SK-N-SH (cell line): ENCODE measurements around the gene BLID. TPM values are rescaled to one million over a fixed set of nuclear protein-coding genes. Genes with fewer than 3 reads are reported as not detected.

Experiments used
- CTCF ChIA-PET: fragments of 300-600, 350-600 bp; formaldehyde crosslinking; extraction: SDS; loops from one replicate; lab custom pipeline; 2021; lab: Yijun Ruan, JAX
- POLR2A ChIA-PET: fragments of 350-600 bp; sonication (Branson Sonifier 250); formaldehyde crosslinking; extraction: SDS; loops from one replicate; lab custom pipeline; 2020; ENCODE audit warnings: antibody characterized with exemption, inconsistent platforms; lab: Yijun Ruan, JAX
- DNase-seq: peaks from one replicate; pipeline ENCODE4 v3.0.0; 2012
- H2AFZ ChIP-seq: fragments of 200-600 bp; sonication (generic); 2 replicates; pipeline ENCODE4 v1.8.1; 2016; ENCODE audit warnings: antibody characterized with exemption, mild to moderate bottlenecking, low read depth
- H3F3A ChIP-seq: fragments of 200-600 bp; sonication (generic); replicated peaks from 2 replicates; pipeline ENCODE3; 2016; ENCODE audit warnings: antibody characterized with exemption, mild to moderate bottlenecking; ENCODE audit not compliant: insufficient read depth
- H3K27ac ChIP-seq, 2 experiments: fragments of 200-500 bp in 1 of 2; fragments of 200-600 bp in 1 of 2; sonication (Bioruptor generic) in 1 of 2; sonication (generic), shearing (Covaris generic) in 1 of 2; 2 replicates each; pipeline versions ENCODE4 v1.5.1 to v1.6.1; 2014 to 2016; ENCODE audit warnings: low read depth in 2 of 2, inconsistent platforms in 1 of 2, low read length in 1 of 2, mild to moderate bottlenecking in 1 of 2, mixed read lengths in 1 of 2
- H3K27me3 ChIP-seq: fragments of 200-600 bp; sonication (generic), shearing (Covaris generic); 2 replicates; pipeline ENCODE4 v1.6.1; 2016; ENCODE audit warnings: mixed run types; ENCODE audit not compliant: insufficient read depth
- H3K36me3 ChIP-seq, 2 experiments: fragments of 200-500 bp in 1 of 2; fragments of 200-600 bp in 1 of 2; sonication (Bioruptor generic) in 1 of 2; sonication (generic) in 1 of 2; replicated peaks in 1 of 2; 2 replicates each; pipeline versions ENCODE3 to v1.5.1; 2014 to 2016; ENCODE audit warnings: low read length in 1 of 2, mild to moderate bottlenecking in 1 of 2; ENCODE audit not compliant: insufficient read depth in 2 of 2, control insufficient read depth in 1 of 2
- H3K4me1 ChIP-seq, 2 experiments: fragments of 200-500 bp in 1 of 2; fragments of 200-600 bp in 1 of 2; sonication (Bioruptor generic) in 1 of 2; sonication (generic), shearing (Covaris generic) in 1 of 2; 2 replicates each; pipeline versions ENCODE4 v1.5.1 to v1.6.1; 2014 to 2016; ENCODE audit warnings: low read depth in 1 of 2, low read length in 1 of 2, mixed run types in 1 of 2; ENCODE audit not compliant: insufficient read depth in 2 of 2, control insufficient read depth in 1 of 2
- H3K4me2 ChIP-seq: fragments of 200-600 bp; sonication (generic), shearing (Covaris generic); 2 replicates; pipeline ENCODE4 v1.6.1; 2017; ENCODE audit warnings: mixed run types
- H3K4me3 ChIP-seq, 2 experiments: fragments of 200-500 bp in 1 of 2; fragments of 200-600 bp in 1 of 2; sonication (Bioruptor generic) in 1 of 2; sonication (generic), shearing (Covaris generic) in 1 of 2; 2 replicates each; pipeline versions ENCODE4 v1.5.1 to v1.8.1; 2014 to 2016; ENCODE audit warnings: low read depth in 2 of 2, inconsistent platforms in 1 of 2, low read length in 1 of 2, mild to moderate bottlenecking in 1 of 2, mixed read lengths in 1 of 2, moderate library complexity in 1 of 2
- H3K79me2 ChIP-seq: fragments of 200-600 bp; sonication (generic); 2 replicates; pipeline ENCODE4 v1.8.1; 2017; ENCODE audit warnings: mild to moderate bottlenecking; ENCODE audit not compliant: insufficient read depth
- H3K9ac ChIP-seq: fragments of 200-600 bp; sonication (generic); 2 replicates; pipeline ENCODE4 v1.6.1; 2017; ENCODE audit warnings: mixed run types
- H3K9me2 ChIP-seq: fragments of 200-600 bp; sonication (generic); 2 replicates; pipeline ENCODE4 v1.6.1; 2017; ENCODE audit warnings: mixed run types
- H3K9me3 ChIP-seq: fragments of 200-600 bp; sonication (generic); 2 replicates; pipeline ENCODE4 v1.6.1; 2017; ENCODE audit warnings: mixed run types, mild to moderate bottlenecking, moderate library complexity
- H4K20me1 ChIP-seq: fragments of 200-600 bp; sonication (generic); 2 replicates; pipeline ENCODE4 v1.6.1; 2017; ENCODE audit warnings: mild to moderate bottlenecking, mixed run types; ENCODE audit not compliant: insufficient read depth
- CHD2 ChIP-seq: fragments of 150-350 bp; IDR thresholded peaks from 2 replicates; pipeline ENCODE4 v1.6.1; 2018; ENCODE audit warnings: low read length; ENCODE audit not compliant: partially characterized antibody
- CTCF ChIP-seq: fragments of 200-600 bp; sonication (generic); IDR thresholded peaks from 2 replicates; pipeline ENCODE4 v1.6.1; 2017; ENCODE audit warnings: antibody characterized with exemption, mild to moderate bottlenecking, moderate library complexity
- EP300 ChIP-seq, 2 experiments: IDR thresholded peaks; 2 replicates each; pipeline versions ENCODE4 v1.4.0 to v1.6.1; 2012; ENCODE audit warnings: borderline replicate concordance in 1 of 2, low read depth in 1 of 2, low read length in 1 of 2
- FOSL2 ChIP-seq: IDR thresholded peaks from 2 replicates; pipeline ENCODE4 v1.4.0; 2012; ENCODE audit warnings: low read depth, mild to moderate bottlenecking, moderate library complexity, borderline replicate concordance
- FOXJ3 ChIP-seq: sonication (generic); formaldehyde crosslinking; IDR thresholded peaks from 2 replicates; pipeline ENCODE4 v1.5.1; 2020; ENCODE audit warnings: mild to moderate bottlenecking, missing genetic modification reagents
- FOXM1 ChIP-seq: IDR thresholded peaks from 2 replicates; pipeline ENCODE4 v1.4.0; 2012; ENCODE audit warnings: low read depth, mild to moderate bottlenecking
- GABPA ChIP-seq: IDR thresholded peaks from 2 replicates; pipeline ENCODE4 v1.4.0; 2012; ENCODE audit warnings: low read depth, mild to moderate bottlenecking
- JUND ChIP-seq: IDR thresholded peaks from 2 replicates; pipeline ENCODE4 v1.4.0; 2012
- MXI1 ChIP-seq: IDR thresholded peaks from 2 replicates; pipeline ENCODE4 v1.6.1; 2012; ENCODE audit warnings: mild to moderate bottlenecking, low read depth, low read length, improper control_type of control experiment
- NFIC ChIP-seq: IDR thresholded peaks from 2 replicates; pipeline ENCODE4 v1.4.0; 2012; ENCODE audit warnings: borderline replicate concordance
- POLR2AphosphoS5 ChIP-seq: IDR thresholded peaks from 2 replicates; pipeline ENCODE4 v1.6.1; 2012; ENCODE audit warnings: low read depth, low read length
- RAD21 ChIP-seq: IDR thresholded peaks from 2 replicates; pipeline ENCODE4 v1.6.1; 2012; ENCODE audit warnings: mild to moderate bottlenecking, low read length
- SMC3 ChIP-seq: IDR thresholded peaks from 2 replicates; pipeline ENCODE4 v1.6.1; 2012; ENCODE audit warnings: low read depth, low read length, improper control_type of control experiment
- TEAD4 ChIP-seq: IDR thresholded peaks from 2 replicates; pipeline ENCODE4 v1.4.0; 2012; ENCODE audit warnings: mild to moderate bottlenecking, borderline replicate concordance; ENCODE audit not compliant: insufficient read depth
- USF2 ChIP-seq: fragments of 150-350 bp; IDR thresholded peaks from 2 replicates; pipeline ENCODE4 v1.6.1; 2017; ENCODE audit warnings: antibody characterized with exemption, low read length, low read depth, borderline replicate concordance
- YY1 ChIP-seq: IDR thresholded peaks from 2 replicates; pipeline ENCODE4 v1.4.0; 2012; ENCODE audit warnings: low read depth, mild to moderate bottlenecking
- WGBS: methylation state at CpG from one replicate; pipeline ENCODE4 v1.1.6; 2017; ENCODE audit warnings: low lambda C conversion rate; 5-methylcytosine and 5-hydroxymethylcytosine counted together
- polyA plus RNA-seq, 3 experiments: library from polyadenylated mRNA; depleted of rRNA; stranded (reverse); fragments of >200 nt; gene quantifications; 2 replicates each; pipeline ENCODE4 v1.2.3, GENCODE V29; 2012
- TF ChIP-seq, protein P1 (sequence below): IDR thresholded peaks from 2 replicates; pipeline ENCODE4; 2012
- TF ChIP-seq, protein P2 (sequence below): fragments of 150-350 bp; IDR thresholded peaks from 2 replicates; pipeline ENCODE4 v1.6.1; 2016; ENCODE audit warnings: mild to moderate bottlenecking, low read depth, low read length
- TF ChIP-seq, protein P3 (sequence below): IDR thresholded peaks from 2 replicates; pipeline ENCODE4 v1.4.0; 2012; ENCODE audit warnings: low read depth, borderline replicate concordance

BLID gene
- polyA plus RNA-seq, 1 of the 3 experiments (the other 2 are of a cell fraction): not detected

GRCh38 chr11:122102426-122102825 lies 13.6 kb downstream of the BLID start:
- TF ChIP-seq, protein P1, sequence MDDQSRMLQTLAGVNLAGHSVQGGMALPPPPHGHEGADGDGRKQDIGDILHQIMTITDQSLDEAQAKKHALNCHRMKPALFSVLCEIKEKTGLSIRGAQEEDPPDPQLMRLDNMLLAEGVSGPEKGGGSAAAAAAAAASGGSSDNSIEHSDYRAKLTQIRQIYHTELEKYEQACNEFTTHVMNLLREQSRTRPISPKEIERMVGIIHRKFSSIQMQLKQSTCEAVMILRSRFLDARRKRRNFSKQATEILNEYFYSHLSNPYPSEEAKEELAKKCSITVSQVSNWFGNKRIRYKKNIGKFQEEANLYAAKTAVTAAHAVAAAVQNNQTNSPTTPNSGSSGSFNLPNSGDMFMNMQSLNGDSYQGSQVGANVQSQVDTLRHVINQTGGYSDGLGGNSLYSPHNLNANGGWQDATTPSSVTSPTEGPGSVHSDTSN: no peak
- TF ChIP-seq YY1 (0 out of 2 replicates have a peak, but pooled peaks have one; percentile 2), POLR2AphosphoS5 (0 out of 2 replicates have a peak, but pooled peaks have one; percentile 7)
- Histone ChIP-seq H3K27ac (peak overlapping the region; percentile 94 to 98), H3K36me3 (peaks cover 0 to 48% of the 10 kb centered on the region in 2 experiments), H3K4me1 (peaks cover 13 to 41% of the 10 kb centered on the region in 2 experiments), H4K20me1 (peaks cover 49% of the 10 kb centered on the region), H3K9me3 (no peaks in the 10 kb centered on the region), H2AFZ (no peak overlapping the region), H3K79me2 (peaks cover 99% of the 10 kb centered on the region), H3K4me2 (peak overlapping the region; percentile 89), H3K27me3 (no peaks in the 10 kb centered on the region), H3K9me2 (no peaks in the 10 kb centered on the region), H3K9ac (peak overlapping the region; percentile 92; the same call in 1 of the 2 replicates), H3F3A (peaks cover 96% of the 10 kb centered on the region), H3K4me3 (peak overlapping the region; percentile 77 to 80; a peak in 3 of 4 replicates)
- no peak for DNase-seq
- WGBS: 21% methylated on average over 4 of the region's 4 CpGs
- POLR2A ChIA-PET: no interaction called here
- CTCF ChIA-PET: interaction anchor here (0.6 to 9.1 kb wide), 19 partner anchors 10 to 500 kb away, joined by 3 to 134 read pairs (median 6); partner anchors contain the start of gene BLID

- Histone ChIP-seq H3K27me3 (no peaks in the 10 kb centered on the region), H3K36me3 (peaks cover 3 to 47% of the 10 kb centered on the region in 2 experiments), H3K27ac (peak overlapping the region; percentile 94 to 98), H3K9me3 (no peaks in the 10 kb centered on the region), H4K20me1 (peaks cover 43% of the 10 kb centered on the region), H3K4me1 (peaks cover 9 to 37% of the 10 kb centered on the region in 2 experiments), H2AFZ (no peak overlapping the region), H3F3A (peaks cover 96% of the 10 kb centered on the region), H3K9ac (peak overlapping the region; percentile 92), H3K9me2 (no peaks in the 10 kb centered on the region), H3K4me3 (peak overlapping the region; percentile 77 to 80), H3K79me2 (peaks cover 99% of the 10 kb centered on the region), H3K4me2 (peak overlapping the region; percentile 89)
- CTCF ChIA-PET: interaction anchor here (0.6 to 9.1 kb wide), 40 partner anchors 11 to 499 kb away, joined by 3 to 134 read pairs (median 4); partner anchors contain the start of gene BLID
- peak; percentile 58 for DNase-seq
- 12% methylated on average over 13 of the region's 13 CpGs for WGBS
- POLR2A ChIA-PET: interaction anchor here (0.6 to 2.6 kb wide), 3 partner anchors 64 to 379 kb away, joined by 3 to 8 read pairs (median 7); no protein-coding TSS in a partner anchor
- TF ChIP-seq JUND: no peak
- TF ChIP-seq MXI1: no peak
- no peak for TF ChIP-seq USF2
- no peak for TF ChIP-seq FOXJ3 (CRISPR knock-in tag)
- TF ChIP-seq TEAD4: peak; percentile 68
- TF ChIP-seq EP300 (IDR thresholded peaks at IDR 0.05; ENCODE audit: borderline replicate concordance in 1 of 2, low read depth in 1 of 2, low read length in 1 of 2): peak in 1 of 2 experiments; percentile 14; a peak in 1 of 4 replicates
- peak; percentile 82 for TF ChIP-seq RAD21
- TF ChIP-seq CHD2: no peak
- TF ChIP-seq CTCF: peak; percentile 68
- TF ChIP-seq FOXM1: no peak
- no peak for TF ChIP-seq GABPA
- peak; percentile 10; the same call in 1 of the 2 replicates for TF ChIP-seq FOSL2
- peak; percentile 59 for TF ChIP-seq POLR2AphosphoS5
- TF ChIP-seq SMC3: peak; percentile 68
- peak; percentile 29 for TF ChIP-seq NFIC
- TF ChIP-seq, protein P2, sequence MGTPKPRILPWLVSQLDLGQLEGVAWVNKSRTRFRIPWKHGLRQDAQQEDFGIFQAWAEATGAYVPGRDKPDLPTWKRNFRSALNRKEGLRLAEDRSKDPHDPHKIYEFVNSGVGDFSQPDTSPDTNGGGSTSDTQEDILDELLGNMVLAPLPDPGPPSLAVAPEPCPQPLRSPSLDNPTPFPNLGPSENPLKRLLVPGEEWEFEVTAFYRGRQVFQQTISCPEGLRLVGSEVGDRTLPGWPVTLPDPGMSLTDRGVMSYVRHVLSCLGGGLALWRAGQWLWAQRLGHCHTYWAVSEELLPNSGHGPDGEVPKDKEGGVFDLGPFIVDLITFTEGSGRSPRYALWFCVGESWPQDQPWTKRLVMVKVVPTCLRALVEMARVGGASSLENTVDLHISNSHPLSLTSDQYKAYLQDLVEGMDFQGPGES: no peak
- TF ChIP-seq, protein P3, sequence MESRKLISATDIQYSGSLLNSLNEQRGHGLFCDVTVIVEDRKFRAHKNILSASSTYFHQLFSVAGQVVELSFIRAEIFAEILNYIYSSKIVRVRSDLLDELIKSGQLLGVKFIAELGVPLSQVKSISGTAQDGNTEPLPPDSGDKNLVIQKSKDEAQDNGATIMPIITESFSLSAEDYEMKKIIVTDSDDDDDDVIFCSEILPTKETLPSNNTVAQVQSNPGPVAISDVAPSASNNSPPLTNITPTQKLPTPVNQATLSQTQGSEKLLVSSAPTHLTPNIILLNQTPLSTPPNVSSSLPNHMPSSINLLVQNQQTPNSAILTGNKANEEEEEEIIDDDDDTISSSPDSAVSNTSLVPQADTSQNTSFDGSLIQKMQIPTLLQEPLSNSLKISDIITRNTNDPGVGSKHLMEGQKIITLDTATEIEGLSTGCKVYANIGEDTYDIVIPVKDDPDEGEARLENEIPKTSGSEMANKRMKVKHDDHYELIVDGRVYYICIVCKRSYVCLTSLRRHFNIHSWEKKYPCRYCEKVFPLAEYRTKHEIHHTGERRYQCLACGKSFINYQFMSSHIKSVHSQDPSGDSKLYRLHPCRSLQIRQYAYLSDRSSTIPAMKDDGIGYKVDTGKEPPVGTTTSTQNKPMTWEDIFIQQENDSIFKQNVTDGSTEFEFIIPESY: 0 out of 2 replicates have a peak, but pooled peaks have one; percentile 16
Observed at GRCh38 chr11:122101625-122102291, 14.3 kb downstream of the BLID start.
